GM10248 (cell line): Measurements from ENCODE around the gene CENPC.

Experiments
- CTCF ChIA-PET: fragments of 300-600 bp; sonication (Branson Sonifier 250); formaldehyde crosslinking; extraction: SDS; loops from one replicate; lab custom pipeline; 2021; ENCODE audit warnings: antibody characterized with exemption; lab: Yijun Ruan, JAX
- POLR2A ChIA-PET: fragments of 350-650 bp; sonication (Branson Sonifier 250); formaldehyde crosslinking; extraction: SDS; loops from one replicate; lab custom pipeline; 2020; ENCODE audit warnings: antibody characterized with exemption; lab: Yijun Ruan, JAX
- DNase-seq: peaks from one replicate; pipeline ENCODE4 v3.0.0; 2012; ENCODE audit errors: extremely low spot score
- TF ChIP-seq, protein P1 (sequence below): IDR thresholded peaks from 2 replicates; pipeline ENCODE4 v1.5.1; 2012; ENCODE audit warnings: mild to moderate bottlenecking, low read depth; ENCODE audit errors: extremely low read depth, missing control alignments, control extremely low read depth

CENPC gene

DNA sequence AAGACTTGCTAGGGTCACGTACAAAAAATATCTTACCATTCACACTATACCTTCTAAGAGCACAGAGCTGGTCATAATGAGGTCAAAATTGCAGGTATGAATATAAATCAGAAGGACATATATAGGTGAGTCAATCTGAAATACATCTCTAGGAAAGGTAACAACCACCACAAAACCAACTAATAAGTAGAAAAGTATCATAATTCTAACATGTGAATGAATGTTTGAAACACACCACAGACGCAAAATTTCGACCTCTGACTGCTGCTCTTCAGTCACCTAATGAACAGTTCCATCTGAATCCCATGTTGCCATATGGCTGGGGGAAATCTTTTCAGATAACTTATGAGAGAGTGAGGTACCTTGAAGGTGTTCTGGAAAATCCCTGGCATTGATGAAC, 35.3 kb upstream of the CENPC start:
- TF ChIP-seq, protein P1, sequence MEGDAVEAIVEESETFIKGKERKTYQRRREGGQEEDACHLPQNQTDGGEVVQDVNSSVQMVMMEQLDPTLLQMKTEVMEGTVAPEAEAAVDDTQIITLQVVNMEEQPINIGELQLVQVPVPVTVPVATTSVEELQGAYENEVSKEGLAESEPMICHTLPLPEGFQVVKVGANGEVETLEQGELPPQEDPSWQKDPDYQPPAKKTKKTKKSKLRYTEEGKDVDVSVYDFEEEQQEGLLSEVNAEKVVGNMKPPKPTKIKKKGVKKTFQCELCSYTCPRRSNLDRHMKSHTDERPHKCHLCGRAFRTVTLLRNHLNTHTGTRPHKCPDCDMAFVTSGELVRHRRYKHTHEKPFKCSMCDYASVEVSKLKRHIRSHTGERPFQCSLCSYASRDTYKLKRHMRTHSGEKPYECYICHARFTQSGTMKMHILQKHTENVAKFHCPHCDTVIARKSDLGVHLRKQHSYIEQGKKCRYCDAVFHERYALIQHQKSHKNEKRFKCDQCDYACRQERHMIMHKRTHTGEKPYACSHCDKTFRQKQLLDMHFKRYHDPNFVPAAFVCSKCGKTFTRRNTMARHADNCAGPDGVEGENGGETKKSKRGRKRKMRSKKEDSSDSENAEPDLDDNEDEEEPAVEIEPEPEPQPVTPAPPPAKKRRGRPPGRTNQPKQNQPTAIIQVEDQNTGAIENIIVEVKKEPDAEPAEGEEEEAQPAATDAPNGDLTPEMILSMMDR = no peak
- no peak for DNase-seq
- ChIA-PET POLR2A (no interaction called here), CTCF (interaction anchor here (1.0 to 2.6 kb wide), 3 partner anchors 12 to 61 kb away, joined by 3 to 8 read pairs (median 5); no protein-coding TSS in a partner anchor)

DNA sequence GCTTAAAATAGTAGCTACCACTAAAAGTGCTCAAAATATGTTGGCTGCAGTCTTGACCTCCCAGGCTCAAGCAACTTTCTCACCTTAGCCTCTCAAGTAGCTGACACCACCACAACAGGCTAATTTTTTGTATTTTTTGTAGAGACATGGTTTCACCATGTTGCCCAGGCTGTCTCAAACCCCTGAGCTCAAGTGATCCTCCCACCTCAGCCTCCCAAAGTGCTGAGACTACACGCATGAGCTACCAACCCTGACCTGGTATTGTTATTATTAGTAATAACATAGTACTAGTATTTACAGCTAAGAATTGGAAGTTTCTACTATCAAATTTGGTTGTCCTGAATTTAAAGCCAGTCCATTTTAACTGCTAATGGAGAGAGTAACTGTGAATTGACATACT, 31.2 kb upstream of the CENPC start:
- DNase-seq = no peak
- CTCF ChIA-PET = interaction anchor here (0.9 to 1.3 kb wide), 3 partner anchors 13 to 124 kb away, joined by 3 to 4 read pairs (median 3); no protein-coding TSS in a partner anchor
- TF ChIP-seq, protein P1 = no peak
- POLR2A ChIA-PET = no interaction called here

DNA sequence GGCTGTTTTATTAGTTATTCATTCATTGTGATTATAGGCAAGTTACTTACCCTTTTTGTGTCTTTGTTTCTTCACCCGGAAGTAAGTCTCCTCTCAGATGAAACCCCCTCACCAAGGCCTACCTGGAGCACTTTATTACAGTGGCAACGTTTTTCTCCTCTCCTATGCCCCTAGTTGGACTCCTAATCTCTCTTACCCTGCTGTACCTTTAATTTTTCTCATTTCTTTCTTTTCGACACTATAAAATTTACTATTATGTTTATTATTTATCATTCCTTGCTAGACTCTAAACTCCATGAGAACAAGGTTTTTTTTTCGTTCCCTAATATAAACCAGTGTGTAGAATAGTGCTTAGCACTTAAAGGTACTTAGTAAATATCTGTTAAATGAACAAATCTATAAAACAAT, 30.8 kb upstream of the CENPC start:
- DNase-seq = no peak
- ChIA-PET POLR2A (no interaction called here), CTCF (interaction anchor here (0.9 to 1.3 kb wide), 3 partner anchors 13 to 124 kb away, joined by 3 to 4 read pairs (median 3); no protein-coding TSS in a partner anchor)
- TF ChIP-seq, protein P1 = no peak

DNA sequence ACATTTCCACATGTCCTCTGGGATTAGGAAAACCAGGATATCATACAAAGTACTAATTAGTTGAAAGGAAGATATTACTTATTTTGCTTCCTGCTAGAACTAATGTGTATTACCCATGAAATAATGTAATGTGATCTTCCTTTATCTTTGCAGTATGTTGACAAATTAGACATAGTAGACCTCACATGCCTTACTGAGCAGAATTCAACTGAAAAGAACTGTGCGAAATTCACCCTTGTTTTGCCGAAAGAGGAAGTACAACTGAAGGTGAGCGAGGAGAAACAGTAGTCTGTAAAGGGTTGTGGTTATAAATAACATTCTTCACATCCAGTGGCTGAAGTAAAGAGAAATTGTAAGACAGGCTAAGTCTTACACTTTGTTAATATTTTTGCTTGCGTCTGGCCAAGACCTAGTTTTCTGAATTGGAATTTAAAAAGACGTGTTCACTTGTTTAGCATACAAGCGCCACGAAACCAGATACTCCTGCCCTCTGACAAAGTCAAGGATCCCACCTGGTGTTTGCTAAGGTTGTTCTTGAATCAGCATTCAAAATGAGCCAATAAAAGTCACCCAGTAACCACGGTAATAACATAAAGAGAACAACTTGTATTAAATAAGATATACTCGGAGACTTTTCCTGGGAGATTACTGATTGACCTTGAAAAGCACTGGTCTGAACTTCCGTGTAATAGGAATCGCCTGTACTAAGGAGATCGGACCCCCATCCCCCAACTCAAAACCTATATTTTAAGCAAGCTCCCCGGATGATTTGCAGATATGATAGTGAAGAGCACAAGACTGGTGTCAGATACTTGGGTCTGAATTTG, 30.1 kb upstream of the CENPC start:
- ChIA-PET CTCF (interaction anchor here (0.9 to 1.3 kb wide), 2 partner anchors 44 to 125 kb away, joined by 3 to 4 read pairs; no protein-coding TSS in a partner anchor), POLR2A (no interaction called here)
- TF ChIP-seq, protein P1 = no peak
- peak; percentile 49 for DNase-seq

DNA sequence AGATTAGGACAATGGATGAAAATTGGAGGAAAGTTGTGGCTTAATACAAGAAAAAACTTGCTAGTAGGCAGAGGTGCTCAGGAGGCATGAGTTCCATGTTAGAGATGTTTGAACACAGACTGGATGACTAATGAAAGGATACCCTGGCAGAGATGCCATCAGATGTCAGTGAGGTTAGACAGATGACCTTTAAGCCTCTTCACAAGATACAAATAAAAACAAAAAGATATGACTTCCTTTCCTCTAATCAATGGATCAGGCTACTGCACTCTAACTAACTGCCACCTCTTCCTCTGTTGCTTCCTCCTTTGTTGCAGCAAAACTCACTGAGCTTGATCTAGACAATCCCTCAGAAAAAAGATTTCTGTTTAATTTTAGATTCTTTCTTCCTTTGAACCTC, 27.9 kb upstream of the CENPC start:
- CTCF ChIA-PET = interaction anchor here (0.9 to 1.7 kb wide), 2 partner anchors 10 to 33 kb away, joined by 3 read pairs; no protein-coding TSS in a partner anchor
- no peak for DNase-seq
- POLR2A ChIA-PET = no interaction called here
- TF ChIP-seq, protein P1 = no peak

DNA sequence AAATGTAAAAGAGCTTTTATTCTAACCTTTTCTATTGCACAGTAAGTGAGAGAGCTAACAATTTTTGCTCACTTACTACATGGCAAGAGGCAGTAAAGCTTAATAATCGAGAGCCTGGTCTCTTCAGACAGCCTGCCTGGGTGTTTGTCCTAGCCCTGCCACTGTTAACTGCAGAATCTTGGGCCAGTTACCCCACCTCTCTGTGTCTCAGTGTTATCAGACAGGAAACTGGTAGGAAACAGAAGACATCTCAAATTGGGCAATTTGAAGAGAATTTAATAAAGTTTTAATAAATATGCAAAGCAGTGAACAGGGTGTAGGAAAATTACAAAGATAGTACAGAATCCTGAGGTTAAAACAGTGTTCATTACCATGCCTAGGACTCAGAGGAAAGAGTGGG, 26.7 kb upstream of the CENPC start:
- POLR2A ChIA-PET = no interaction called here
- DNase-seq = no peak
- CTCF ChIA-PET = interaction anchor here (0.8 to 2.4 kb wide), 3 partner anchors 9 to 16 kb away, joined by 3 to 8 read pairs (median 4); no protein-coding TSS in a partner anchor
- TF ChIP-seq, protein P1 = no peak
